ENCODE results near the gene ARHGAP8.

- TF ChIP-seq CTCF (IDR thresholded peaks at IDR 0.05 in 2 of 3, conservative IDR thresholded peaks at IDR 0.05 in 1 of 3; ENCODE audit: control insufficient read depth in 2 of 3, extremely low read depth in 1 of 3, insufficient read depth in 1 of 3, low read depth in 3 of 3, low read length in 3 of 3) (no peak), SIN3A (IDR thresholded peaks at IDR 0.05; ENCODE audit: low read depth, low read length) (no peak), ZNF274 (IDR thresholded peaks at IDR 0.05; ENCODE audit: insufficient read depth, insufficient read length) (no peak), USF2 (IDR thresholded peaks at IDR 0.05; ENCODE audit: borderline replicate concordance, low read depth, low read length) (no peak), NFIC (IDR thresholded peaks at IDR 0.05; ENCODE audit: low read depth, low read length) (no peak), RAD21 (IDR thresholded peaks at IDR 0.05; ENCODE audit: insufficient read depth, low read depth, low read length) (no peak), RAD51 (IDR thresholded peaks at IDR 0.05) (no peak)
These were observed 73.2 kb downstream of the ARHGAP8 start for GRCh38 chr22:44825310-44826150.

All from GM12878 (cell line).